Central memory CD4-positive, alpha-beta T cell (primary cell): ENCODE measurements around the gene SMIM35.
"Not testable (repeated sequence)": the region's sequence is repeated elsewhere in the genome, so short reads cannot be mapped to it uniquely, and the experiment has no call there.

Experiments
- DNase-seq: peaks from one replicate; pipeline ENCODE4 v3.0.0; 2022

Gene SMIM35

DNA sequence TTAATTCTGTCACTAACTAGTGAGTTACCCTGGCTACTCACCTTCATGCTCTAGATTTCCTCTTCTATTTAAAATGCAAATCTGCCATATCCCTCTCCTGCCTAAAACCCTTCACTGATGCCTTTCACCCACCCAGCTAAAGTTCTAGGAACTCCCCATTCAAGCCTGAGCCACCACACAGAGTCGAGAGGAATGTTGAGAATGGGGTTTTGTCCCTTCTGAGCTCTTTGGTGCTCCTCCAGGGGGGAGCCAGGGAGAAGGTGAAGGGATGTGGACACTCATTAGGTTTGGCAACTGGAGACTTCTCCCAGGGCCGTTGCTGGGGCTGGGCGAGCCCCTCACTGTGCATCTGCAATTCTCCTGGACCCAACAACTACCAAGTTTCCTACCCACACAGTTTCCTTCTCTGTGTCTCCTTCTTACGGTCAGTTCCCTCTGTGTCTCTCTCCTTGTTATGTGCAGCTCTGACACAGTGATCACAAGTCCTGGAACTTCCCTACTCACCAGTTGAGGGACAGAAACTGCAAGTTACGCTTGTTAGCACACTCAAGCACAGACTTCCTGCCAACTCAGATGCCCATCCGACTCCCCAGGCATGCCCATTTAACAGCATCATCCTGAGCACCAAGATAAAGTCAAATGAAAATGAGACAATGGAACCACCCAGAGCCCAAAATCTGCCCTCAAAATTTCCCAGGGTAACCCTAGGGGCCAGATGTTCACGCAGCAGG is 107.1 kb downstream of the SMIM35 start:
- DNase-seq = no peak

- DNase-seq = no peak
Measured at GRCh38 chr11:117978991-117979390, 107.8 kb downstream of the SMIM35 start.

DNA sequence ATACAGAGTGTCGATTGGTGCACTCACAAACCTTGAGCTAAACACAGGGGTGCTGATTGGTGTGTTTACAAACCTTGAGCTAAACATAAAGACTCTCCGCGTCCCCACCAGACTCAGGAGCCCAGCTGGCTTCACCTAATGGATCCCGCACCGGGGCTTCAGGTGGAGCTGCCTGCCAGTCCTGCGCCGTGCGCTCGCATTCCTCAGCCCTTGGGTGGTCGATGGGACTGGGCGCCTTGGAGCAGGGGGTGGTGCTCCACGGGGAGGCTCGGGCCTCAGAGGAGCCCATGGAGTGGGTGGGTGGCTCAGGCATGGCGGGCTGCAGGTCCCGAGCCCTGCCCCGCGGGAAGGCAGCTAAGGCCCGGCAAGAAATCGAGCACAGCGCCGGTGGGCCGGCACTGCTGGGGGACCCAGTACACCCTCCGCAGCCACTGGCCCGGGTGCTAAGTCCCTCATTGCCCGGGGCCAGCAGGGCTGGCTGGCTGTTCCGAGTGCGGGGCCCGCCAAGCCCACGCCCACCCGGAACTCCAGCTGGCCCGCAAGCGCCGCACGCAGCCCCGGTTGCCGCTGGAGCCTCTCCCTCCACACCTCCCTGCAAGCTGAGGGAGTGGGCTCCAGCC is 108.4 kb downstream of the SMIM35 start:
- not testable (repeated sequence) for DNase-seq

GRCh38 chr11:117977612-117978264 is 109.0 kb downstream of the SMIM35 start:
- DNase-seq = not testable (repeated sequence)

DNA sequence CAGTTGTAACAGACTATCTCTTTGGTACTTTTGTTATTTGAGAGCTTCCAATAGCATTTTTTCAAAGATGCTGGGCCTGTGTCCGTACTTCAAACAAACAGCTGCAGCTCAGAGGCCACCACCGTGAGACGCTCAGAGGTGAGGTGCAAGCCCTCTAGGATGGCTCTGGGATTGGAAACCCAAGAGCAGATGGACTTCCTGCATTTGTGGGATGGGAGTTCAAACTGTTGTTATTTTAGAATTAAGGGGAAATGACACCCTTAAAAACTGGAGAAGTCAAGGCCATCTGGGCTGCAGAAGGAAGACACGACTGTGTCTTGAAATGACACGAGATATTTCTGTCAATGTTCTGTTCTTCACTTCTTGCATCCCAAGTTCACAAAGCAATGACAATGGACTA is 109.7 kb downstream of the SMIM35 start:
- DNase-seq = no peak

GRCh38 chr11:117976445-117976844 is 110.3 kb downstream of the SMIM35 start:
- no peak for DNase-seq

DNA sequence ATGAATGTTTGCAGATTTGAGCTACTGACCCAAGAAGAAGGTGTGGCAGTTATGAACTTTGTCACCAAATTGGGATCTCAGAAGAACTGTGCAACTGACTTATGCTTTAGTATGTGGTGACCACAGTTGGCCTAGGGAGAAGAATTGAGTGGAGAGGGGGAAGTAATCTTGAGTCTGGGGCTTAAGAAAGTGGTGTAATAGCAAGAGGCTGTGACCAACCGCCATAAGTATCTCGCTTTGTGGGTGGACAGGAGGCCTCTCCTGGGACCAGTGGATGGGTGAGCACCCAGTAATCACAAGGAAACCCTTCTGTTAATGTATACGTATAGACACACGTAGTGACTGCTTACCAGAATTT is 113.3 kb downstream of the SMIM35 start:
- no peak for DNase-seq

DNA sequence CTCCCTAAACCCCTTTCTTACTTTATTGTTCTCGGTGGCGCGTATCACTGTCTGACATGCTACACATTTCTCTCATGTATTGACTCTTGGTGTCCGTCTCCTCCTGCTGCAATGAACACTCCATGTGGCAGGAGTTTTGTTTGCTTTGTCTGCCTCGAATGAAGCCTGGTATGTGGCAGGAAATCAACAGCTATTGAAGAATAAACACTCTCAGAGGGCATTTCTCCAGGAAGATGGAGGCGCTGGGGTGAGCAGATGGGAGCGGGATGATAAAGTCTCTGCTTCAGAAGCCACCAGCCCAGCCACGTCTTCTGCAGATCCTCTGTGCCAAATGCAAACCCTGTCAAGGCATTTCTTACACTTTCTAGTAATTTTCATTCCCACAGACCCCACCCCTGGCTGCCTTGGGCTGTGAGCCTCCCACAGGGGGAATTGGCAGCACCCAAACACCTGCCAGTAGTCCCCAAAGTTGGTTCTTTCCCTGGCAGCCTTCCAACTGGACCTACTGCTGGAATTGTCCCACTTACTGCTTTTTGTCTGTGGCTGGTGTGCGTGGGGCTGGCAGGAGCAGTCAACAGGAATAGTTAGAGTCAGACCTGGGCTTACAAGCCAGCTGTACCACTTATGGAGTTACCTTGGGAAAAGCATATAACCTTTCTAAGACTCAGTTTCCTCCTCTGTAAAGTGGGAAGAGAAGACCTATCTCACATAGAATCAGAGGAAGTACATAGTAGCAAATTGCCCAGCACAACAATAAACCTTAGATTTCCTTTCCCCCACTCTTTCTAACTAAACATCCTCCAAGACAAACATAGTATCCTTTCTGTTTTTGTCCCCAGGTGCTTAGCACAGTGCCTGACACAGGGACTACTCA is 113.9 kb downstream of the SMIM35 start:
- no peak for DNase-seq

GRCh38 chr11:117972044-117972443 is 114.7 kb downstream of the SMIM35 start:
- DNase-seq = no peak

GRCh38 chr11:117970400-117971024 is 116.3 kb downstream of the SMIM35 start:
- peak; percentile 48 for DNase-seq

- DNase-seq = no peak
Measured at GRCh38 chr11:117969160-117969991, 117.4 kb downstream of the SMIM35 start.

DNA sequence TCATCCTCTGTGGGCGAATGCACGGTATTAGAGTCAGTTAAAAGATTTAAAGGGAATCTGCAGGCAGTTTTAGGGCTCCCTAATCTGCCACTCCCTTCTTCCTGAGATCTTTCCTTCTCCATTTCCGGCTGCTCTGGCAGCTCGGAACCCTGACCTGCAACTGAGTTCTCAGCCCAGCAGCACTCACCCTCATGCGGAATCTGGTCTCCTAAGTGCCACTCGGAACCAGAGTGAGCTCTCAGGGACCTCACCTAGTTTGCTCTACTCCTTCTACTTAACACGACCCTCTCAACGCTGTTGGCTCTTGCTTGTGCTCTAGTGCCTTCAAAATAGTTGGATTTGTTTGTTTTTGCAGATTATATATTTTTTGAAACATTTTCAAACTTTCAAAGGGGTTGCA is 119.9 kb downstream of the SMIM35 start:
- no peak for DNase-seq

- no peak for DNase-seq
Measured at GRCh38 chr11:117962826-117963225, 123.9 kb downstream of the SMIM35 start.

- no peak for DNase-seq
Measured at GRCh38 chr11:117961896-117962295, 124.9 kb downstream of the SMIM35 start.

DNA sequence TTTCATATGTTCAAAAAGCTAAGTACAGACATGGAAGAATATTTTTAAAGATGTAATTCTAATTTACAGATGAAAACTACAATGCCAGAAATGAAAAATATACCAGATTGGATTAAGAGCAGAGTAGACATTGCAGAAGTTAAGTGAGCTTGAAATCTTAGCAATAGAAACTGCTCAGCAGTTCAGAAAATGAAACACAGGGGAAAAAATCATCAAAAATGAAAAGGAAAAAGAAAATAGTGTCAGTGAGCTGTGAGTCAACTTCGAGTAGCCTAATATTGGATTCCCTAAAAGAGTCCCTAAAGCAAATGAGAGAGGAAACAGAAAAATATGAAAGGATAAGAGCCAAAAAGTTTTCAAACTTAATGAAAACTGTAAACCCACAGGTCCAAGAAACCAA is 126.4 kb downstream of the SMIM35 start:
- DNase-seq = no peak

- no peak for DNase-seq
Measured at GRCh38 chr11:117959438-117960149, 127.2 kb downstream of the SMIM35 start.

DNA sequence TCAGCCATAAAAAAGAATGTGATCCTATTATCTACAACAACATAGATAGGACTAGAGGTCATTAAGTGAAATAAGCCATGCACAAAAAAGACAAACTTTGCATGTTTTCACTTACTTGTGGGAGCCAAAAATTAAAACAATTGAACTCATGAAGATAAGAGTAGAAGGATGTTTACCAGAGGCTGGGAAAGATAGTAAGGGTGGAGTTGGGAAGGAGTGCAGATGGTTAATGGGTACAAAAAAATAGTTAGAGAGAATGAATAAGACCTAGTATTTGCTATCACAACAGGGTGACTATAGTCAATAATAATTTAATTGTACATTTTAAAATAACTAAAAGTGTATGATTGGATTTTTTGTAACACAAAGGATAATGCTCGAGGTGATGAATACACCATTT is 127.8 kb downstream of the SMIM35 start:
- no peak for DNase-seq
